ENCODE measurements around the gene IL6R. TPM values are rescaled to one million over a fixed set of nuclear protein-coding genes. Genes with fewer than 3 reads are reported as not detected.
"Not testable (repeated sequence)": the region's sequence is repeated elsewhere in the genome, so short reads cannot be mapped to it uniquely, and the experiment has no call there.

Gene IL6R
- polyA plus RNA-seq, 3 donors from 2014 or later = 0.50 to 4.2 (median 2.6) TPM

GRCh38 chr1:154479764-154480421 lies 74.8 kb downstream of the IL6R start:
- Mint-ChIP-seq H3K27me3 (ENCODE audit: low read depth in 3 of 3) (peaks cover 0 to 4% (median 3%) of the 10 kb centered on the region in 3 donors), H3K4me1 (no peaks in the 10 kb centered on the region), H3K9me3 (no peaks in the 10 kb centered on the region), H3K4me3 (no peak overlapping the region), H3K36me3 (no peaks in the 10 kb centered on the region), H3K27ac (peak overlapping the region in 1 of 6 donors; percentile 69)
- peak; percentile 68 to 73 (median 70) for DNase-seq

GRCh38 chr1:154481053-154481452 lies 75.9 kb downstream of the IL6R start:
- no peak overlapping the region for H3K4me3 Mint-ChIP-seq
- H3K9me3 Mint-ChIP-seq = no peaks in the 10 kb centered on the region
- no peak overlapping the region for H3K27ac Mint-ChIP-seq
- H3K4me1 Mint-ChIP-seq = no peaks in the 10 kb centered on the region
- H3K27me3 Mint-ChIP-seq (ENCODE audit: low read depth in 3 of 3) = peaks cover 0 to 4% (median 3%) of the 10 kb centered on the region in 3 donors
- no peak for DNase-seq
- H3K36me3 Mint-ChIP-seq = no peaks in the 10 kb centered on the region

- no peak for DNase-seq
- no peaks in the 10 kb centered on the region for H3K4me1 Mint-ChIP-seq
- H3K27ac Mint-ChIP-seq = no peak overlapping the region
- H3K27me3 Mint-ChIP-seq (ENCODE audit: low read depth in 3 of 3) = peaks cover 0 to 4% (median 1%) of the 10 kb centered on the region in 3 donors
- no peaks in the 10 kb centered on the region for H3K9me3 Mint-ChIP-seq
- H3K36me3 Mint-ChIP-seq = no peaks in the 10 kb centered on the region
- no peak overlapping the region for H3K4me3 Mint-ChIP-seq
These were observed 79.0 kb downstream of the IL6R start for GRCh38 chr1:154483941-154484803.

GRCh38 chr1:154485106-154485505 lies 80.0 kb downstream of the IL6R start:
- Mint-ChIP-seq H3K36me3 (no peaks in the 10 kb centered on the region), H3K4me3 (no peak overlapping the region), H3K27me3 (ENCODE audit: low read depth in 3 of 3) (peaks cover 0 to 1% (median 0%) of the 10 kb centered on the region in 3 donors), H3K27ac (no peak overlapping the region), H3K9me3 (no peaks in the 10 kb centered on the region), H3K4me1 (no peaks in the 10 kb centered on the region)
- no peak for DNase-seq

GRCh38 chr1:154485910-154486496 lies 80.9 kb downstream of the IL6R start:
- no peak overlapping the region for H3K4me3 Mint-ChIP-seq
- peaks cover 0 to 1% of the 10 kb centered on the region in 2 donors for H3K4me1 Mint-ChIP-seq
- H3K27me3 Mint-ChIP-seq (ENCODE audit: low read depth in 3 of 3) = peaks cover 0 to 2% (median 1%) of the 10 kb centered on the region in 3 donors
- DNase-seq = no peak
- H3K36me3 Mint-ChIP-seq = no peaks in the 10 kb centered on the region
- no peak overlapping the region for H3K27ac Mint-ChIP-seq
- H3K9me3 Mint-ChIP-seq = no peaks in the 10 kb centered on the region

- H3K27me3 Mint-ChIP-seq (ENCODE audit: low read depth in 3 of 3); DNase-seq; H3K9me3 Mint-ChIP-seq; H3K4me1 Mint-ChIP-seq; H3K36me3 Mint-ChIP-seq; H3K4me3 Mint-ChIP-seq: not testable (repeated sequence)
- peak overlapping the region in 3 of 6 donors; percentile 14 to 63 (median 16) for H3K27ac Mint-ChIP-seq
These were observed 81.6 kb downstream of the IL6R start for GRCh38 chr1:154486756-154487155.

GRCh38 chr1:154488922-154489321 lies 83.8 kb downstream of the IL6R start:
- Mint-ChIP-seq H3K36me3 (no peaks in the 10 kb centered on the region), H3K4me1 (peaks cover 27 to 28% of the 10 kb centered on the region in 2 donors), H3K27ac (no peak overlapping the region), H3K9me3 (no peaks in the 10 kb centered on the region), H3K27me3 (ENCODE audit: low read depth in 3 of 3) (peaks cover 0 to 3% (median 2%) of the 10 kb centered on the region in 3 donors), H3K4me3 (no peak overlapping the region)
- no peak for DNase-seq

- Mint-ChIP-seq H3K27me3 (ENCODE audit: low read depth in 3 of 3) (peaks cover 0 to 3% (median 2%) of the 10 kb centered on the region in 3 donors), H3K9me3 (no peaks in the 10 kb centered on the region), H3K4me3 (no peak overlapping the region), H3K36me3 (no peaks in the 10 kb centered on the region), H3K27ac (peak overlapping the region in 3 of 6 donors; percentile 2 to 45 (median 23)), H3K4me1 (peaks cover 30 to 33% of the 10 kb centered on the region in 2 donors)
- DNase-seq = no peak
These were observed 84.6 kb downstream of the IL6R start for GRCh38 chr1:154489695-154490274.

GRCh38 chr1:154490317-154490716 lies 85.2 kb downstream of the IL6R start:
- Mint-ChIP-seq H3K27me3 (ENCODE audit: low read depth in 3 of 3) (peaks cover 0 to 3% (median 2%) of the 10 kb centered on the region in 3 donors), H3K27ac (peak overlapping the region in 3 of 6 donors; percentile 2 to 6 (median 3)), H3K4me1 (peaks cover 30 to 34% of the 10 kb centered on the region in 2 donors), H3K4me3 (no peak overlapping the region), H3K9me3 (no peaks in the 10 kb centered on the region), H3K36me3 (no peaks in the 10 kb centered on the region)
- no peak for DNase-seq

GRCh38 chr1:154492115-154492514 lies 87.0 kb downstream of the IL6R start:
- DNase-seq = no peak
- Mint-ChIP-seq H3K9me3 (no peaks in the 10 kb centered on the region), H3K36me3 (no peaks in the 10 kb centered on the region), H3K27ac (peak overlapping the region; percentile 61 to 94 (median 88)), H3K4me1 (peaks cover 39 to 47% of the 10 kb centered on the region in 2 donors), H3K27me3 (ENCODE audit: low read depth in 3 of 3) (peaks cover 0 to 5% (median 2%) of the 10 kb centered on the region in 3 donors), H3K4me3 (no peak overlapping the region)

- peak overlapping the region; percentile 61 to 94 (median 88) for H3K27ac Mint-ChIP-seq
- DNase-seq = peak; percentile 26 to 39 (median 32)
- H3K4me1 Mint-ChIP-seq = peaks cover 40 to 49% of the 10 kb centered on the region in 2 donors
These were observed 88.1 kb downstream of the IL6R start for GRCh38 chr1:154493276-154493675.

GRCh38 chr1:154495496-154496273 lies 90.5 kb downstream of the IL6R start:
- peaks cover 0 to 3% (median 0%) of the 10 kb centered on the region in 3 donors for H3K36me3 Mint-ChIP-seq
- H3K4me3 Mint-ChIP-seq = peak overlapping the region in 4 of 5 donors; percentile 9 to 36 (median 28)
- peak overlapping the region in 2 of 6 donors; percentile 55 to 83 for H3K27ac Mint-ChIP-seq
- H3K9me3 Mint-ChIP-seq = no peaks in the 10 kb centered on the region
- peaks cover 5 to 11% (median 9%) of the 10 kb centered on the region in 3 donors for H3K27me3 Mint-ChIP-seq (ENCODE audit: low read depth in 3 of 3)
- no peak for DNase-seq
- peaks cover 49 to 65% of the 10 kb centered on the region in 2 donors for H3K4me1 Mint-ChIP-seq

More at GRCh38 chr1:154493276-154493675, 88.1 kb downstream of the IL6R start:
- Mint-ChIP-seq H3K9me3 (no peaks in the 10 kb centered on the region), H3K4me3 (peak overlapping the region; percentile 67 to 88 (median 75)), H3K36me3 (no peaks in the 10 kb centered on the region), H3K27me3 (ENCODE audit: low read depth in 3 of 3) (peaks cover under 1 to 3% (median 2%) of the 10 kb centered on the region in 3 donors)

- H3K9me3 Mint-ChIP-seq = no peaks in the 10 kb centered on the region
- H3K27me3 Mint-ChIP-seq (ENCODE audit: low read depth in 3 of 3) = peaks cover 9 to 17% (median 14%) of the 10 kb centered on the region in 3 donors
- peaks cover 0 to 3% (median 0%) of the 10 kb centered on the region in 3 donors for H3K36me3 Mint-ChIP-seq
- H3K4me3 Mint-ChIP-seq = no peak overlapping the region
- DNase-seq = no peak
- H3K27ac Mint-ChIP-seq = no peak overlapping the region
- H3K4me1 Mint-ChIP-seq = peaks cover 55 to 69% of the 10 kb centered on the region in 2 donors
These were observed 91.2 kb downstream of the IL6R start for GRCh38 chr1:154496383-154496782.
